Urinary bladder (tissue), 4 donors: ENCODE results near the gene KAT7. TPM values are rescaled to one million over a fixed set of nuclear protein-coding genes. Genes with fewer than 3 reads are reported as not detected.

Experiments
- DNase-seq: peaks from one replicate; pipeline ENCODE4 v3.0.0-alpha.2; 2015; ENCODE audit errors: extremely low spot score
- H3K27ac ChIP-seq: one replicate; pipeline ENCODE4 v1.5.1; 2013; ENCODE audit warnings: low read depth, mild to moderate bottlenecking, moderate library complexity
- H3K36me3 ChIP-seq: one replicate; pipeline ENCODE4 v1.6.1; 2013; ENCODE audit warnings: mild to moderate bottlenecking, moderate library complexity; ENCODE audit not compliant: insufficient read depth
- H3K4me1 ChIP-seq: one replicate; pipeline ENCODE4 v1.6.1; 2013; ENCODE audit warnings: mild to moderate bottlenecking, moderate library complexity; ENCODE audit not compliant: insufficient read depth
- H3K4me3 ChIP-seq: one replicate; pipeline ENCODE4 v1.5.1; 2013; ENCODE audit warnings: low read depth, low read length
- WGBS: extraction: QIAGEN DNeasy Blood & Tissue Kit; methylation state at CpG from one replicate; pipeline ENCODE4 v1.1.7; 2013; 5-methylcytosine and 5-hydroxymethylcytosine counted together
- polyA plus RNA-seq: library from polyadenylated mRNA; stranded (reverse); fragments of 200-250 nt; gene quantifications from one replicate; pipeline ENCODE4 v1.2.3, GENCODE V29; 2013
- total RNA-seq: library from RNA; depleted of rRNA; stranded (reverse); fragments of >200 nt; gene quantifications from one replicate; pipeline ENCODE4 v1.2.3, GENCODE V29; 2014
- donor health status: healthy with polysubstance abuse.
- donor health status: healthy.

The KAT7 gene
- total and polyA plus RNA-seq, 2 donors = 32.3 to 58.7 TPM

GRCh38 chr17:49866019-49866380 is 77.5 kb downstream of the KAT7 start:
- H3K4me3 ChIP-seq = no peak overlapping the region
- DNase-seq = no peak
- no peaks in the 10 kb centered on the region for H3K4me1 ChIP-seq
- WGBS = 40% methylated on average over 1 of the region's 1 CpG
- no peak overlapping the region for H3K27ac ChIP-seq
- H3K36me3 ChIP-seq = no peaks in the 10 kb centered on the region

- no peak for DNase-seq
- Histone ChIP-seq H3K27ac (no peak overlapping the region), H3K4me3 (no peak overlapping the region), H3K4me1 (no peaks in the 10 kb centered on the region), H3K36me3 (no peaks in the 10 kb centered on the region)
- WGBS = 77% methylated on average over 3 of the region's 3 CpGs
Observed at GRCh38 chr17:49866882-49867413, 78.5 kb downstream of the KAT7 start.

GRCh38 chr17:49869038-49869374 is 80.5 kb downstream of the KAT7 start:
- Histone ChIP-seq H3K4me3 (no peak overlapping the region), H3K36me3 (no peaks in the 10 kb centered on the region), H3K4me1 (no peaks in the 10 kb centered on the region), H3K27ac (no peak overlapping the region)
- no peak for DNase-seq
- WGBS = 21% methylated on average over 1 of the region's 1 CpG

GRCh38 chr17:49870298-49870697 is 81.8 kb downstream of the KAT7 start:
- no peaks in the 10 kb centered on the region for H3K36me3 ChIP-seq
- DNase-seq = no peak
- WGBS = 84% methylated on average over 11 of the region's 11 CpGs

GRCh38 chr17:49871211-49871610 is 82.7 kb downstream of the KAT7 start:
- no peak for DNase-seq
- 79% methylated on average over 7 of the region's 7 CpGs for WGBS

More at GRCh38 chr17:49870298-49870697, 81.8 kb downstream of the KAT7 start:
- H3K4me3 ChIP-seq = no peak overlapping the region
- H3K4me1 ChIP-seq = no peaks in the 10 kb centered on the region
- H3K27ac ChIP-seq = no peak overlapping the region

GRCh38 chr17:49872754-49873377 is 84.4 kb downstream of the KAT7 start:
- Histone ChIP-seq H3K36me3 (no peaks in the 10 kb centered on the region), H3K27ac (no peak overlapping the region), H3K4me3 (no peak overlapping the region), H3K4me1 (no peaks in the 10 kb centered on the region)
- 57% methylated on average over 6 of the region's 6 CpGs for WGBS
- no peak for DNase-seq

More at GRCh38 chr17:49871211-49871610, 82.7 kb downstream of the KAT7 start:
- Histone ChIP-seq H3K4me3 (no peak overlapping the region), H3K27ac (no peak overlapping the region), H3K4me1 (no peaks in the 10 kb centered on the region), H3K36me3 (no peaks in the 10 kb centered on the region)

- no peak for DNase-seq
- 60% methylated on average over 6 of the region's 6 CpGs for WGBS
Observed at GRCh38 chr17:49873466-49873865, 85.0 kb downstream of the KAT7 start.

GRCh38 chr17:49873926-49874325 is 85.4 kb downstream of the KAT7 start:
- Histone ChIP-seq H3K4me3 (no peak overlapping the region), H3K4me1 (no peaks in the 10 kb centered on the region), H3K27ac (no peak overlapping the region), H3K36me3 (no peaks in the 10 kb centered on the region)
- WGBS = 79% methylated on average over 3 of the region's 3 CpGs
- DNase-seq = no peak

More at GRCh38 chr17:49873466-49873865, 85.0 kb downstream of the KAT7 start:
- Histone ChIP-seq H3K4me3 (no peak overlapping the region), H3K4me1 (no peaks in the 10 kb centered on the region), H3K36me3 (no peaks in the 10 kb centered on the region), H3K27ac (no peak overlapping the region)

- DNase-seq = no peak
- Histone ChIP-seq H3K4me3 (no peak overlapping the region), H3K4me1 (no peaks in the 10 kb centered on the region), H3K36me3 (no peaks in the 10 kb centered on the region), H3K27ac (no peak overlapping the region)
- 82% methylated on average over 2 of the region's 2 CpGs for WGBS
Observed at GRCh38 chr17:49874911-49875310, 86.4 kb downstream of the KAT7 start.

GRCh38 chr17:49875685-49876084 is 87.2 kb downstream of the KAT7 start:
- WGBS = 57% methylated on average over 9 of the region's 9 CpGs
- H3K4me1 ChIP-seq = no peaks in the 10 kb centered on the region
- H3K36me3 ChIP-seq = no peaks in the 10 kb centered on the region
- DNase-seq = no peak
- H3K4me3 ChIP-seq = no peak overlapping the region
- no peak overlapping the region for H3K27ac ChIP-seq

- H3K4me3 ChIP-seq = no peak overlapping the region
- H3K4me1 ChIP-seq = no peaks in the 10 kb centered on the region
- no peak overlapping the region for H3K27ac ChIP-seq
- WGBS = 72% methylated on average over 14 of the region's 14 CpGs
- no peaks in the 10 kb centered on the region for H3K36me3 ChIP-seq
- DNase-seq = no peak
Observed at GRCh38 chr17:49878931-49879904, 90.7 kb downstream of the KAT7 start.

GRCh38 chr17:49880291-49881053 is 92.0 kb downstream of the KAT7 start:
- Histone ChIP-seq H3K4me1 (no peaks in the 10 kb centered on the region), H3K27ac (no peak overlapping the region), H3K4me3 (no peak overlapping the region), H3K36me3 (no peaks in the 10 kb centered on the region)
- DNase-seq = no peak
- WGBS = 6% methylated on average over 41 of the region's 41 CpGs

- 26% methylated on average over 5 of the region's 5 CpGs for WGBS
- no peaks in the 10 kb centered on the region for H3K4me1 ChIP-seq
- H3K36me3 ChIP-seq = no peaks in the 10 kb centered on the region
- no peak overlapping the region for H3K4me3 ChIP-seq
- DNase-seq = no peak
- no peak overlapping the region for H3K27ac ChIP-seq
Observed at GRCh38 chr17:49881054-49881402, 92.5 kb downstream of the KAT7 start.
